ENCODE measurements around the gene CAMKMT.

Gene CAMKMT

GRCh38 chr2:44361330-44362206 is at the start of gene CAMKMT, which contains the start of gene PREPL:
Gene CAMKMT (plus strand): TSS chr2:44361947.
Gene PREPL (minus strand): TSS chr2:44361494. CDS start chr2:44346342, 15,152 bp downstream.
- DNase-seq (ENCODE audit: low spot score): peak; percentile 97

- no peak for DNase-seq (ENCODE audit: low spot score)
Observed at GRCh38 chr2:44314362-44314761, 47.4 kb upstream of the CAMKMT start.

- DNase-seq (ENCODE audit: low spot score): no peak
Observed at GRCh38 chr2:44315945-44316344, 45.8 kb upstream of the CAMKMT start.

GRCh38 chr2:44320832-44321231 is 40.9 kb upstream of the CAMKMT start:
- no peak for DNase-seq (ENCODE audit: low spot score)

GRCh38 chr2:44321360-44321759 is 40.4 kb upstream of the CAMKMT start:
- DNase-seq (ENCODE audit: low spot score): no peak

GRCh38 chr2:44324971-44325426 is 36.7 kb upstream of the CAMKMT start:
- peak; percentile 17 for DNase-seq (ENCODE audit: low spot score)

GRCh38 chr2:44325897-44326296 is 35.9 kb upstream of the CAMKMT start:
- no peak for DNase-seq (ENCODE audit: low spot score)

GRCh38 chr2:44326548-44327264 is 35.0 kb upstream of the CAMKMT start:
- no peak for DNase-seq (ENCODE audit: low spot score)

- no peak for DNase-seq (ENCODE audit: low spot score)
Observed at GRCh38 chr2:44328750-44329149, 33.0 kb upstream of the CAMKMT start.

- DNase-seq (ENCODE audit: low spot score): no peak
Observed at GRCh38 chr2:44329343-44329742, 32.4 kb upstream of the CAMKMT start.

GRCh38 chr2:44330801-44331200 is 30.9 kb upstream of the CAMKMT start:
- DNase-seq (ENCODE audit: low spot score): no peak

- no peak for DNase-seq (ENCODE audit: low spot score)
Observed at GRCh38 chr2:44333994-44334393, 27.8 kb upstream of the CAMKMT start.

- DNase-seq (ENCODE audit: low spot score): no peak
Observed at GRCh38 chr2:44335806-44336538, 25.8 kb upstream of the CAMKMT start.

- DNase-seq (ENCODE audit: low spot score): no peak
Observed at GRCh38 chr2:44342854-44343253, 18.9 kb upstream of the CAMKMT start.

- no peak for DNase-seq (ENCODE audit: low spot score)
Observed at GRCh38 chr2:44347526-44347925, 14.2 kb upstream of the CAMKMT start.

- DNase-seq (ENCODE audit: low spot score): peak; percentile 43
Observed at GRCh38 chr2:44348400-44348799, 13.3 kb upstream of the CAMKMT start.

- no peak for DNase-seq (ENCODE audit: low spot score)
Observed at GRCh38 chr2:44349506-44349905, 12.2 kb upstream of the CAMKMT start.

GRCh38 chr2:44351088-44351487 is 10.7 kb upstream of the CAMKMT start:
- DNase-seq (ENCODE audit: low spot score): peak; percentile 35

GRCh38 chr2:44351676-44352075 is 10.1 kb upstream of the CAMKMT start:
- DNase-seq (ENCODE audit: low spot score): no peak

GRCh38 chr2:44352510-44352909 is 9.2 kb upstream of the CAMKMT start:
- no peak for DNase-seq (ENCODE audit: low spot score)

GRCh38 chr2:44354761-44355160 is 7.0 kb upstream of the CAMKMT start:
- no peak for DNase-seq (ENCODE audit: low spot score)

- peak; percentile 19 for DNase-seq (ENCODE audit: low spot score)
Observed at GRCh38 chr2:44358503-44358902, 3.2 kb upstream of the CAMKMT start.

Measured in hepatic stellate cell (primary cell).